HG02981 (cell line): ENCODE measurements around the gene ARHGAP1.

ENCODE experiments used
- ATAC-seq: cut with Tn5 transposase; IDR thresholded peaks from one replicate; pipeline ENCODE4 v1.9.1; 2021; ENCODE audit warnings: mild to moderate bottlenecking, moderate library complexity; ENCODE audit not compliant: unreplicated experiment

Gene ARHGAP1

GRCh38 chr11:46695345-46696211 lies 4.8 kb downstream of the ARHGAP1 start:
- ATAC-seq, result no peak

- no peak for ATAC-seq
Measured at GRCh38 chr11:46694607-46695006, 5.8 kb downstream of the ARHGAP1 start.

GRCh38 chr11:46694072-46694471 lies 6.3 kb downstream of the ARHGAP1 start:
- ATAC-seq, result no peak

GRCh38 chr11:46693597-46694012 lies 6.8 kb downstream of the ARHGAP1 start:
- no peak for ATAC-seq

- ATAC-seq, result no peak
Measured at GRCh38 chr11:46692450-46692849, 8.0 kb downstream of the ARHGAP1 start.

GRCh38 chr11:46690702-46691101 lies 9.7 kb downstream of the ARHGAP1 start:
- no peak for ATAC-seq

GRCh38 chr11:46686886-46687795 lies 13.3 kb downstream of the ARHGAP1 start:
- ATAC-seq, result no peak

GRCh38 chr11:46684367-46684766 lies 16.1 kb downstream of the ARHGAP1 start:
- no peak for ATAC-seq

- no peak for ATAC-seq
Measured at GRCh38 chr11:46682773-46683752, 17.4 kb downstream of the ARHGAP1 start.

- no peak for ATAC-seq
Measured at GRCh38 chr11:46681814-46682213, 18.6 kb downstream of the ARHGAP1 start.

GRCh38 chr11:46680815-46681214 lies 19.6 kb downstream of the ARHGAP1 start:
- ATAC-seq, result no peak

- ATAC-seq, result no peak
Measured at GRCh38 chr11:46680164-46680760, 20.2 kb downstream of the ARHGAP1 start.

- ATAC-seq, result no peak
Measured at GRCh38 chr11:46679241-46680163, 20.9 kb downstream of the ARHGAP1 start.

GRCh38 chr11:46678741-46679130 lies 21.7 kb downstream of the ARHGAP1 start:
- no peak for ATAC-seq

GRCh38 chr11:46677991-46678740 lies 22.3 kb downstream of the ARHGAP1 start:
- ATAC-seq, result no peak

GRCh38 chr11:46677169-46677568 lies 23.2 kb downstream of the ARHGAP1 start:
- ATAC-seq, result no peak

GRCh38 chr11:46676436-46677158 lies 23.8 kb downstream of the ARHGAP1 start:
- no peak for ATAC-seq

GRCh38 chr11:46675949-46676348 lies 24.5 kb downstream of the ARHGAP1 start:
- no peak for ATAC-seq
